ENCODE measurements around the gene MAGEC1. TPM values are rescaled to one million over a fixed set of nuclear protein-coding genes. Genes with fewer than 3 reads are reported as not detected.

MAGEC1 gene
- total RNA-seq, 1 donor from 2014 or later: not detected

GRCh38 chrX:141941234-141941633 is 37.5 kb downstream of the MAGEC1 start:
- Mint-ChIP-seq H3K4me3 (no peak overlapping the region), H3K36me3 (no peaks in the 10 kb centered on the region), H3K27ac (no peak overlapping the region), H3K4me1 (no peaks in the 10 kb centered on the region), H3K27me3 (ENCODE audit: insufficient read depth, low read depth) (no peaks in the 10 kb centered on the region), H3K9me3 (no peaks in the 10 kb centered on the region)
- H3K36me3 ChIP-seq: no peaks in the 10 kb centered on the region
- no peak overlapping the region for H2AFZ ChIP-seq (replicated peaks)
- no peak for TF ChIP-seq EZH2 (IDR thresholded peaks at IDR 0.05)
- no peak for TF ChIP-seq EZH2phosphoT487 (IDR thresholded peaks at IDR 0.05)
- TF ChIP-seq CTCF (IDR thresholded peaks at IDR 0.05): no peak
- no peak overlapping the region for H3K4me2 ChIP-seq
- H3K9ac ChIP-seq: no peak overlapping the region
- no peak overlapping the region for H3K4me3 ChIP-seq
- peaks cover 5% of the 10 kb centered on the region for H3K9me3 ChIP-seq (ENCODE audit: low read depth)
- DNase-seq (ENCODE audit: low spot score): no peak
- H3K4me1 ChIP-seq: no peaks in the 10 kb centered on the region
- no peaks in the 10 kb centered on the region for H4K20me1 ChIP-seq (ENCODE audit: low read depth)
- no peak overlapping the region for H3K27ac ChIP-seq
- no peaks in the 10 kb centered on the region for H3K79me2 ChIP-seq (ENCODE audit: low read depth)
- H3F3A ChIP-seq (ENCODE audit: low read depth): no peaks in the 10 kb centered on the region
- H3K27me3 ChIP-seq: no peaks in the 10 kb centered on the region

- Histone ChIP-seq H4K20me1 (ENCODE audit: low read depth) (no peaks in the 10 kb centered on the region), H3K27ac (no peak overlapping the region), H3K79me2 (ENCODE audit: low read depth) (no peaks in the 10 kb centered on the region), H3K4me2 (no peak overlapping the region), H3K9ac (no peak overlapping the region), H3K9me3 (ENCODE audit: low read depth) (peaks cover 10% of the 10 kb centered on the region), H3K27me3 (no peaks in the 10 kb centered on the region), H3K4me3 (no peak overlapping the region), H3F3A (ENCODE audit: low read depth) (no peaks in the 10 kb centered on the region), H3K4me1 (no peaks in the 10 kb centered on the region), H3K36me3 (no peaks in the 10 kb centered on the region), H2AFZ (replicated peaks) (no peak overlapping the region)
- Mint-ChIP-seq H3K27me3 (ENCODE audit: insufficient read depth, low read depth) (no peaks in the 10 kb centered on the region), H3K9me3 (no peaks in the 10 kb centered on the region), H3K36me3 (no peaks in the 10 kb centered on the region), H3K4me3 (no peak overlapping the region), H3K27ac (no peak overlapping the region), H3K4me1 (no peaks in the 10 kb centered on the region)
- TF ChIP-seq CTCF (IDR thresholded peaks at IDR 0.05): no peak
- TF ChIP-seq EZH2phosphoT487 (IDR thresholded peaks at IDR 0.05): no peak
- TF ChIP-seq EZH2 (IDR thresholded peaks at IDR 0.05): no peak
- no peak for DNase-seq (ENCODE audit: low spot score)
Observed at GRCh38 chrX:141945426-141945825, 41.7 kb downstream of the MAGEC1 start.

- Mint-ChIP-seq H3K36me3 (no peaks in the 10 kb centered on the region), H3K4me3 (no peak overlapping the region), H3K4me1 (no peaks in the 10 kb centered on the region), H3K27ac (no peak overlapping the region), H3K9me3 (no peaks in the 10 kb centered on the region), H3K27me3 (ENCODE audit: insufficient read depth, low read depth) (no peaks in the 10 kb centered on the region)
- Histone ChIP-seq H3K4me1 (no peaks in the 10 kb centered on the region), H3K27me3 (no peaks in the 10 kb centered on the region), H3K9ac (no peak overlapping the region), H3F3A (ENCODE audit: low read depth) (no peaks in the 10 kb centered on the region), H4K20me1 (ENCODE audit: low read depth) (no peaks in the 10 kb centered on the region), H3K36me3 (peaks cover 4% of the 10 kb centered on the region), H3K79me2 (ENCODE audit: low read depth) (no peaks in the 10 kb centered on the region), H2AFZ (replicated peaks) (no peak overlapping the region), H3K4me2 (no peak overlapping the region), H3K27ac (no peak overlapping the region), H3K9me3 (ENCODE audit: low read depth) (peaks cover 19% of the 10 kb centered on the region), H3K4me3 (no peak overlapping the region)
- no peak for DNase-seq (ENCODE audit: low spot score)
- TF ChIP-seq EZH2phosphoT487 (IDR thresholded peaks at IDR 0.05) (no peak), EZH2 (IDR thresholded peaks at IDR 0.05) (no peak), CTCF (IDR thresholded peaks at IDR 0.05) (no peak)
Observed at GRCh38 chrX:141947350-141947749, 43.7 kb downstream of the MAGEC1 start.

Data from neural progenitor cell (in vitro differentiated cells).